GM12872 (cell line): ENCODE data around the gene CCDC157.

Source experiments
- TF ChIP-seq, protein P1 (sequence below): IDR thresholded peaks from 3 replicates; pipeline ENCODE4 v1.5.1; 2011; ENCODE audit warnings: low read depth, mild to moderate bottlenecking, low read length, moderate library complexity; ENCODE audit not compliant: insufficient read depth

CCDC157 gene

DNA sequence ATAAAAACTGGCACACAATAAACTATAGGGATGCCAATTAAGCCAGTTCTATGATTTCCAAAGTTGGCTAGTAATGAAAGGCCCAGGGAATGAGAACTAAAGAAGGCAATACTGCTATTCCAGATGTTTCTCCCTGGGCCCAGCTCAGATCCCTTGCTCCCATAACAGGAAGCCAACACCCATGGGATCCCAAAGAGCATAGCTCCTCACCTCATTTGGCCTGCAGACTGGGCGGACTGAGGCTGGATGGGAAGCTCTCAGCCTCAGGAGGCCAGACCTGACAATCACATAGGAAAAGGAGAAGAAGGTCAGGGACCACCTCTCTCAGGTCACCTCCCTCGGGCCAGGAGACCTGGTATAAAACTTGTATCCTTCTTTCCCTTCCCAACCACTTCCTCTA, 35.3 kb upstream of the CCDC157 start:
- TF ChIP-seq, protein P1, sequence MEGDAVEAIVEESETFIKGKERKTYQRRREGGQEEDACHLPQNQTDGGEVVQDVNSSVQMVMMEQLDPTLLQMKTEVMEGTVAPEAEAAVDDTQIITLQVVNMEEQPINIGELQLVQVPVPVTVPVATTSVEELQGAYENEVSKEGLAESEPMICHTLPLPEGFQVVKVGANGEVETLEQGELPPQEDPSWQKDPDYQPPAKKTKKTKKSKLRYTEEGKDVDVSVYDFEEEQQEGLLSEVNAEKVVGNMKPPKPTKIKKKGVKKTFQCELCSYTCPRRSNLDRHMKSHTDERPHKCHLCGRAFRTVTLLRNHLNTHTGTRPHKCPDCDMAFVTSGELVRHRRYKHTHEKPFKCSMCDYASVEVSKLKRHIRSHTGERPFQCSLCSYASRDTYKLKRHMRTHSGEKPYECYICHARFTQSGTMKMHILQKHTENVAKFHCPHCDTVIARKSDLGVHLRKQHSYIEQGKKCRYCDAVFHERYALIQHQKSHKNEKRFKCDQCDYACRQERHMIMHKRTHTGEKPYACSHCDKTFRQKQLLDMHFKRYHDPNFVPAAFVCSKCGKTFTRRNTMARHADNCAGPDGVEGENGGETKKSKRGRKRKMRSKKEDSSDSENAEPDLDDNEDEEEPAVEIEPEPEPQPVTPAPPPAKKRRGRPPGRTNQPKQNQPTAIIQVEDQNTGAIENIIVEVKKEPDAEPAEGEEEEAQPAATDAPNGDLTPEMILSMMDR, result no peak

DNA sequence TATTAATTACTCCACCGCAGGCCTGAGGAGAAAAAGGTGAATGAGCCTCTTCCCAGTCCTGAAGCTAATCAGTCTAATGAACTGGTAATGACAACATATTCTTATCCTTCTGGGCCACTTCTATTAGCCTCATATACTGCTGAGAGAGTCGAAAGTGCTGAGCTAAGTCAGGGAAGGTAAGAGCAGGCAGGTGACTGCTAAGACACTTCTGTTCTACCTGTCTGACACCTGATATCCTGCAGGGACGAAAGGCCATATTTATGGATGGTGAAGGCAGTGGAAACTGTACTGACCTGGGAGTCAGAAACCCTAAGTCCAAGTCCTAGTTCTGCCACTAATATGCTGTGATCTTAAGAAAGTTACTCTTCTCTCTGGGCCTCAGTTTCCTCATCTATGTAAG, 33.6 kb upstream of the CCDC157 start:
- TF ChIP-seq, protein P1, result no peak

DNA sequence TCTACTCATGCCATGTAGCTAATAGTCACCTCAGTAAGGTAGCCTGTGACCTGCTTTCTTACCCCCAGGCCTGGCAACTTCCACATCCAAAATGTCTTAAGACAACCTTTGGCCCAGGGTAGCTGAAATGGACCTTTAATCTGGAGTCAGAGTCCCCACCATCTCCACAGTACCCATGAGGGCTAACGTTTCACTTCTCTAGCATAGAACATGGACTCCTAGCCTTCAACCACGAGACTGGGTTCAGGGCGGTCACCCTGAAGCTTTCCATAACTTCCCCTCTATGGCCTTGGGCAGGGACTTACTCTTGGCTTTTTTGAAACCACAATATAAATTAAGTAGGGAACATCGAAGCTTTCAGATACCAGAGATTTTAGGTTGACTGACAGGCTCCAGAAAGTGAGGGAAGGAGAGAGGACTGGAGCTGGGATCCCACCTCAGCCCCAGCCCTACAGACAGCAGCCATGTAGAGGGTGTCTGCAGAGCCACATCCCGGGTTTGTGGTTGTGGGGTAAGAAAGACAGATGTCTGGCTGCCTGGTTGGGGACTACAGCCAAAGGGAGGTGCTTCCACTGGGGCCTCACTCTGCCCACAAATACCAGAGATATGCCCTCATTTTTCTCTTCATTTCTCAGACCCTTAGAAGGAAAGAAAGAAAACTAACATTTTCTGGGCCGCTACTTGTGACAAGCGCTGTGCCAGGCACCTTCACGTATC, 32.6 kb upstream of the CCDC157 start:
- TF ChIP-seq, protein P1, result no peak

DNA sequence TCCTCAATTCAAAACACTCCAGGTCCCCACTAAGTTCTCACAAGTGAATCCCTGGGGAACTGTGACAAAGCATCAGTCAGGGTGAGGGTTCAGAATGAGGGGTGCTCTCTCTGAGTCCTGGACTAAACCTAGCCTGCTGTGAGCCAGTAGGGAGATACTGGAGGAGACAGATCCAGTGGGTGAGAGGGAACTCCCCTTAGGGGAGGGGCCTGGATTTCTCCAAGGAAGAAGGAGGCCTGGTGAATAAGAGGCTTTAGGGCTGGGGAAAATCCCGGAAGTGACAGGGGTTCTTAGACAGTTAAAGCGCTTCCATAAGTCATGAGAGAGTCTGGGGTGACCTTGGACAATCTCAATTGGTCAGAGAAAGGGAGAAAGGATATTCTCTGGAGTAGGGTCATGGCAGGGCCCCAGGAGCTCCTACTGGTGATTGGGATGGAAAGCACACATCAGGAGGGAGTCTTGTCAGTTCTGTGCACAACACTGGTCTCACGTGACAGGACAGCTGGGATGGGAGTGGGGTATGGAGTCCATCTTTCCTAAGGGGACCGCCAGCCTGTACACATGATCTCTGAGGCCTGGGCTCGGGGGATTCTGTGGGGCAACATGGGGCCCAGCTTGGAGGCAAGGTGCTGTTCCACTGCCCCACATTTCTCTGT, 31.6 kb upstream of the CCDC157 start:
- TF ChIP-seq, protein P1, result no peak

DNA sequence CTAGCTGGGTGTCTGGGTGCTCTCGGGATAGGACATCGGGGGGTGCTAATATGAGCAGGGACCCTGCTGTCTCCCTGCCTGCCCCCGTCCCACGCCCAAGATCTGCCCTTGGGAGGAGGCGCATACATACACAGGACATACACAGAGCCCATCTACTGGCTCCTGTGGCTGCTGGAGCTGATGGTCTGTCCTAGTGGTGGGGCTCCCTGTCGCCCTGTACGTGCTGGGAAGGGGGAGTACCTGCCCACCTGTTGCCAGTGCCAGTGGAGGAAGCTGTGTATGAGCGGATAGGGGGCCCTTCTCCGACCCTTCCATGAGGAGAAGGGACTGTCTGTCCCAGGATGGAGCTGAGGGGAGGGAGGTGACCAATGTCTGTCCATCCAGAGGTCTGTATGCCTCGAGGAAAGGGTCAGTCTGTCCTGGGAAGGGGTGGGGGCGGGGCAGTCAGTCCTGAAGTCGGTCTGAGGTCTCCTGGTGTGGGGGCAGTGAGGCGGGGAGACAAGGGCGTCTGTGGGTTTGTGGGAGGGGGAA, 31.0 kb upstream of the CCDC157 start:
- TF ChIP-seq, protein P1, result no peak

DNA sequence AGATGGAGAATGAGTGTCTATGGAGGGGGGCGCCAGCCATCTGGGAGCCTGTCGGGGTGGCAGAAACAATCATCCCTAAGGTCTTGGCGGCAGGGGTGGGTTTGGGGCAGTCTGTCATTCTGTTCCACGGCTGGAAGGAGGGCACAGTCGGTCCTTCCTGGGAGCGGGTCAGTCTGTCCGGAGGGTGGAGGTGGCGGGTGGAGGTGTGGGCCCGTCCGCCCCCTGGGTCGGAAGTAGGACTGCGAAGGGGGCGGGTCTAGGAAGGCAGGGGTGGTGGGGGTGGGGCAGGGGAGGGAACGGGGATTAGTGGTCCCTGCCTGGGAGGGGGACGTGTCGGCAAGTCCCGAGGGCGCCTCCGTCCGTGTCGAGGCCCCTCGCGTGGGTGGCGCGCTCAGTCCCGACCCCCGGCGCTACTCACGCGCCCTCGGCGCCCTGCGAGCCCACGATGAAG, 30.5 kb upstream of the CCDC157 start:
- TF ChIP-seq, protein P1, result no peak

DNA sequence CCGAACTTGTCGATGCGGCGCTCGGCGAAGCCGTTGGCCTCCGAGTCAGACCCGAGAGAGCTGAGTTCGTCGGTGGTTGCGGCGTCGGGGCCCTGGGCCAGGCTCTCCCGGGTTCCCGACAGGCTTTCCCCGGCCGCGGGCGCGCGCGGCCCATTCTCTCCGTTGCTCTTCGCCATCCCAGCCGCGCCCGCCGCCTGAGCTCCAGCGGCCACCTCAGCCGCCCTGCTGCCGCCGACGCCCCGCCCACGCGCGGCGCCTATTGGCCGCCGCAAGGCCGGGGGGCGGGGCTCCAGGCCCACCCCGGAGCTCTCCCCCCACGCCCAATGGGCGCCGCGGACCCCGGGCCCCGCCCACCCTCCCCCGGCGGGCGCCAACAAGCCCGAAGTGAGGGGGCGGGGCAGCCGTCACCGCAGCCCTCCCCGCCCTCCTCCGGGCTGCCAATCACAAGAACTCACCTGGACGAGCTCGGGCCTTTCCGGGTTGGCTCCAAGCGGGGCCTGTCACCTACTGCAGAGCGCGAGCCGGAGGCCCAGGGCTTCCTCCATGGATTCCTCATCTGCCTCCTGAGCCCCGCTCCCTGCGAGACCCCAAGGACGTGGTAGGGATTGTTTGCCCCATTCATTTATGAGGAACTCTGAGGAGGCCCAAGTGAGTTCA, 30.0 kb upstream of the CCDC157 start, which contains the start of gene TBC1D10A:
Gene TBC1D10A (minus strand): TSS at position 236 of the 657 bp plus-strand sequence. CDS start 60 bp downstream, at position 176.
- TF ChIP-seq, protein P1, result no peak
